ENCODE measurements around the gene PIP5KL1.

Gene PIP5KL1

GRCh38 chr9:127950513-127951289 lies 20.1 kb upstream of the PIP5KL1 start:
- peaks cover 53% of the 10 kb centered on the region for H3K4me1 ChIP-seq
- H3K27me3 ChIP-seq: no peaks in the 10 kb centered on the region
- peaks cover 64% of the 10 kb centered on the region for H4K20me1 ChIP-seq
- H3K9me3 ChIP-seq: no peaks in the 10 kb centered on the region
- no peak overlapping the region for H3K4me3 ChIP-seq
- peak overlapping the region; percentile 65 for H3K4me2 ChIP-seq
- no peak for TF ChIP-seq Cebpa-rat (IDR thresholded peaks at IDR 0.05)
- H3K9ac ChIP-seq: no peak overlapping the region
- peaks cover 2% of the 10 kb centered on the region; the same call in 1 of the 2 replicates for H3K36me3 ChIP-seq
- H3K27ac ChIP-seq: no peak overlapping the region

GRCh38 chr9:127949827-127950512 lies 19.4 kb upstream of the PIP5KL1 start:
- Histone ChIP-seq H4K20me1 (peaks cover 57% of the 10 kb centered on the region), H3K27ac (peak overlapping the region; percentile 31; the same call in 1 of the 2 replicates), H3K36me3 (peaks cover 9% of the 10 kb centered on the region; the same call in 1 of the 2 replicates), H3K9me3 (no peaks in the 10 kb centered on the region), H3K4me3 (no peak overlapping the region), H3K9ac (0 out of 2 replicates have a peak overlapping the region, but pooled peaks have one; percentile 34), H3K27me3 (no peaks in the 10 kb centered on the region), H3K4me1 (peaks cover 46% of the 10 kb centered on the region), H3K4me2 (peak overlapping the region; percentile 65)
- TF ChIP-seq Cebpa-rat (IDR thresholded peaks at IDR 0.05): no peak

GRCh38 chr9:127947841-127948710 lies 17.5 kb upstream of the PIP5KL1 start:
- Histone ChIP-seq H3K27me3 (no peaks in the 10 kb centered on the region), H3K27ac (peak overlapping the region; percentile 43), H3K9ac (peak overlapping the region; percentile 43; the same call in 1 of the 2 replicates), H3K9me3 (no peaks in the 10 kb centered on the region), H3K4me1 (peaks cover 58% of the 10 kb centered on the region), H4K20me1 (peaks cover 42% of the 10 kb centered on the region), H3K36me3 (peaks cover 21% of the 10 kb centered on the region), H3K4me3 (no peak overlapping the region), H3K4me2 (peak overlapping the region; percentile 47)
- TF ChIP-seq Cebpa-rat (IDR thresholded peaks at IDR 0.05): no peak

GRCh38 chr9:127946728-127947127 lies 16.2 kb upstream of the PIP5KL1 start:
- TF ChIP-seq Cebpa-rat (IDR thresholded peaks at IDR 0.05): no peak
- Histone ChIP-seq H3K9ac (no peak overlapping the region), H3K9me3 (no peaks in the 10 kb centered on the region), H3K27ac (peak overlapping the region; percentile 39), H3K27me3 (no peaks in the 10 kb centered on the region), H3K4me1 (peaks cover 60% of the 10 kb centered on the region), H3K36me3 (peaks cover 30% of the 10 kb centered on the region), H3K4me3 (no peak overlapping the region), H4K20me1 (peaks cover 31% of the 10 kb centered on the region; the same call in 1 of the 2 replicates), H3K4me2 (peak overlapping the region; percentile 43)

- Histone ChIP-seq H4K20me1 (peaks cover 30% of the 10 kb centered on the region; the same call in 1 of the 2 replicates), H3K4me1 (peaks cover 60% of the 10 kb centered on the region), H3K36me3 (peaks cover 30% of the 10 kb centered on the region)
These were observed 15.4 kb upstream of the PIP5KL1 start for GRCh38 chr9:127945942-127946341.

GRCh38 chr9:127945338-127945737 lies 14.8 kb upstream of the PIP5KL1 start:
- no peak overlapping the region for H3K27ac ChIP-seq
- H3K9me3 ChIP-seq: no peaks in the 10 kb centered on the region
- no peak overlapping the region for H3K9ac ChIP-seq
- H3K27me3 ChIP-seq: no peaks in the 10 kb centered on the region
- peaks cover 30% of the 10 kb centered on the region for H3K36me3 ChIP-seq
- H4K20me1 ChIP-seq: peaks cover 30% of the 10 kb centered on the region; the same call in 1 of the 2 replicates
- H3K4me1 ChIP-seq: peaks cover 56% of the 10 kb centered on the region
- H3K4me3 ChIP-seq: no peak overlapping the region
- no peak overlapping the region for H3K4me2 ChIP-seq
- no peak for TF ChIP-seq Cebpa-rat (IDR thresholded peaks at IDR 0.05)

More at GRCh38 chr9:127945942-127946341, 15.4 kb upstream of the PIP5KL1 start:
- Histone ChIP-seq H3K27me3 (no peaks in the 10 kb centered on the region), H3K27ac (0 out of 2 replicates have a peak overlapping the region, but pooled peaks have one; percentile 39), H3K4me3 (no peak overlapping the region), H3K9ac (no peak overlapping the region), H3K4me2 (peak overlapping the region; percentile 43; the same call in 1 of the 2 replicates), H3K9me3 (no peaks in the 10 kb centered on the region)
- no peak for TF ChIP-seq Cebpa-rat (IDR thresholded peaks at IDR 0.05)

GRCh38 chr9:127944586-127945218 lies 14.1 kb upstream of the PIP5KL1 start:
- no peaks in the 10 kb centered on the region for H3K27me3 ChIP-seq
- peaks cover 35% of the 10 kb centered on the region for H3K36me3 ChIP-seq

GRCh38 chr9:127943731-127944144 lies 13.2 kb upstream of the PIP5KL1 start:
- no peaks in the 10 kb centered on the region for H3K27me3 ChIP-seq
- H3K9ac ChIP-seq: no peak overlapping the region
- no peaks in the 10 kb centered on the region for H3K9me3 ChIP-seq
- TF ChIP-seq Cebpa-rat (IDR thresholded peaks at IDR 0.05): no peak
- H3K4me1 ChIP-seq: peaks cover 41% of the 10 kb centered on the region
- H4K20me1 ChIP-seq: peaks cover 18% of the 10 kb centered on the region; the same call in 1 of the 2 replicates
- H3K27ac ChIP-seq: no peak overlapping the region
- peaks cover 36% of the 10 kb centered on the region for H3K36me3 ChIP-seq
- H3K4me3 ChIP-seq: no peak overlapping the region
- H3K4me2 ChIP-seq: peak overlapping the region; percentile 25

More at GRCh38 chr9:127944586-127945218, 14.1 kb upstream of the PIP5KL1 start:
- H3K4me3 ChIP-seq: no peak overlapping the region
- H3K4me1 ChIP-seq: peaks cover 49% of the 10 kb centered on the region
- no peak overlapping the region for H3K4me2 ChIP-seq
- H4K20me1 ChIP-seq: peaks cover 24% of the 10 kb centered on the region; the same call in 1 of the 2 replicates
- H3K9ac ChIP-seq: no peak overlapping the region
- H3K9me3 ChIP-seq: no peaks in the 10 kb centered on the region
- H3K27ac ChIP-seq: no peak overlapping the region
- TF ChIP-seq Cebpa-rat (IDR thresholded peaks at IDR 0.05): no peak

Measured in BLaER1 (cell line).